HG03571 (cell line): Measurements from ENCODE around the gene FHIP1B.
"Not testable (repeated sequence)": the region's sequence is repeated elsewhere in the genome, so short reads cannot be mapped to it uniquely, and the experiment has no call there.

Experiments
- ATAC-seq: cut with Tn5 transposase; IDR thresholded peaks from one replicate; pipeline ENCODE4 v1.9.1; 2021; ENCODE audit not compliant: unreplicated experiment

Gene FHIP1B

GRCh38 chr11:6234387-6235107 is at the start of gene FHIP1B:
FHIP1B (minus strand) TSS chr11:6234636; CDS start chr11:6224516, 10,120 bp downstream.
- ATAC-seq, result peak; percentile 96

- ATAC-seq, result no peak
Observed at GRCh38 chr11:6283453-6284023, 49.1 kb upstream of the FHIP1B start.

- not testable (repeated sequence) for ATAC-seq
Observed at GRCh38 chr11:6280809-6281208, 46.4 kb upstream of the FHIP1B start.

GRCh38 chr11:6273188-6273587 is 38.8 kb upstream of the FHIP1B start:
- ATAC-seq, result no peak

GRCh38 chr11:6271598-6271997 is 37.2 kb upstream of the FHIP1B start:
- no peak for ATAC-seq

GRCh38 chr11:6270584-6271246 is 36.3 kb upstream of the FHIP1B start:
- no peak for ATAC-seq

- ATAC-seq, result no peak
Observed at GRCh38 chr11:6269994-6270393, 35.6 kb upstream of the FHIP1B start.

- no peak for ATAC-seq
Observed at GRCh38 chr11:6268820-6269219, 34.4 kb upstream of the FHIP1B start.

GRCh38 chr11:6263662-6264061 is 29.2 kb upstream of the FHIP1B start:
- ATAC-seq, result no peak

- ATAC-seq, result no peak
Observed at GRCh38 chr11:6260207-6260726, 25.8 kb upstream of the FHIP1B start.

GRCh38 chr11:6258571-6259081 is 24.2 kb upstream of the FHIP1B start:
- ATAC-seq, result no peak

- no peak for ATAC-seq
Observed at GRCh38 chr11:6258141-6258540, 23.7 kb upstream of the FHIP1B start.

- no peak for ATAC-seq
Observed at GRCh38 chr11:6253197-6253596, 18.8 kb upstream of the FHIP1B start.

GRCh38 chr11:6251990-6252473 is 17.6 kb upstream of the FHIP1B start:
- no peak for ATAC-seq

- peak; percentile 71 for ATAC-seq
Observed at GRCh38 chr11:6251120-6251733, 16.8 kb upstream of the FHIP1B start.

- no peak for ATAC-seq
Observed at GRCh38 chr11:6249770-6250555, 15.5 kb upstream of the FHIP1B start.

GRCh38 chr11:6248897-6249296 is 14.5 kb upstream of the FHIP1B start:
- not testable (repeated sequence) for ATAC-seq

- ATAC-seq, result no peak
Observed at GRCh38 chr11:6248248-6248647, 13.8 kb upstream of the FHIP1B start.

- ATAC-seq, result no peak
Observed at GRCh38 chr11:6245536-6245935, 11.1 kb upstream of the FHIP1B start.

GRCh38 chr11:6241316-6241715 is 6.9 kb upstream of the FHIP1B start:
- no peak for ATAC-seq
